ENCODE measurements around the gene LYL1. TPM values are rescaled to one million over a fixed set of nuclear protein-coding genes. Genes with fewer than 3 reads are reported as not detected.

The LYL1 gene
- total and polyA plus RNA-seq, 9 of the 15 experiments (the other 6 are each of a cell fraction or from before 2014, with no cell fraction given): 1.3 to 266 (median 34.0) TPM

- TF ChIP-seq ESRRA (IDR thresholded peaks at IDR 0.05; ENCODE audit: borderline replicate concordance, low read depth) (peak; percentile 77), CHD4 (IDR thresholded peaks at IDR 0.05; ENCODE audit: insufficient read depth, insufficient replicate concordance, low read depth, low read length, poor library complexity, severe bottlenecking) (peak; percentile 41), POLR2G (IDR thresholded peaks at IDR 0.05; ENCODE audit: low read depth, low read length) (peak; percentile 69), E2F1 (CRISPR knock-in tag; IDR thresholded peaks at IDR 0.05) (no peak), RBM25 (IDR thresholded peaks at IDR 0.05; ENCODE audit: low read depth, low read length, severe bottlenecking) (peak; percentile 34), ZNF639 (CRISPR knock-in tag; conservative IDR thresholded peaks at IDR 0.05 in 1 of 2, IDR thresholded peaks at IDR 0.05 in 1 of 2) (0 out of 4 replicates have a peak, but pooled peaks of 1 of the 2 experiments have one; percentile 45), SRSF7 (optimal IDR thresholded peaks at IDR 0.05; ENCODE audit: low read depth, low read length) (no peak), ZNF143 (CRISPR knock-in tag; IDR thresholded peaks at IDR 0.05) (no peak), YY1 (IDR thresholded peaks at IDR 0.05; ENCODE audit: borderline replicate concordance in 1 of 3, control insufficient read depth in 1 of 3, extremely low read depth in 1 of 3, insufficient read depth in 3 of 3, insufficient read length in 1 of 3, insufficient replicate concordance in 2 of 3, low read depth in 1 of 3, low read length in 2 of 3) (peak; percentile 79 to 95 (median 95)), DPF2 (IDR thresholded peaks at IDR 0.05) (peak; percentile 35; the same call in 1 of the 2 replicates), XRCC5 (IDR thresholded peaks at IDR 0.05; ENCODE audit: low read depth, low read length) (peak; percentile 96), POLR2AphosphoS5 (IDR thresholded peaks at IDR 0.05; ENCODE audit: control insufficient read depth, insufficient read depth, low read depth, low read length) (peak; percentile 38; the same call in 1 of the 2 replicates), STAT5B (CRISPR knock-in tag; IDR thresholded peaks at IDR 0.05) (no peak), ETS1 (conservative IDR thresholded peaks at IDR 0.05; ENCODE audit: control insufficient read depth, low read depth, low read length) (peak; percentile 88), CXXC5 (CRISPR knock-in tag; IDR thresholded peaks at IDR 0.05) (peak; percentile 85), BHLHE40 (IDR thresholded peaks at IDR 0.05; ENCODE audit: low read length) (peak; percentile 28; the same call in 1 of the 2 replicates)
- TF ChIP-seq, protein P1, sequence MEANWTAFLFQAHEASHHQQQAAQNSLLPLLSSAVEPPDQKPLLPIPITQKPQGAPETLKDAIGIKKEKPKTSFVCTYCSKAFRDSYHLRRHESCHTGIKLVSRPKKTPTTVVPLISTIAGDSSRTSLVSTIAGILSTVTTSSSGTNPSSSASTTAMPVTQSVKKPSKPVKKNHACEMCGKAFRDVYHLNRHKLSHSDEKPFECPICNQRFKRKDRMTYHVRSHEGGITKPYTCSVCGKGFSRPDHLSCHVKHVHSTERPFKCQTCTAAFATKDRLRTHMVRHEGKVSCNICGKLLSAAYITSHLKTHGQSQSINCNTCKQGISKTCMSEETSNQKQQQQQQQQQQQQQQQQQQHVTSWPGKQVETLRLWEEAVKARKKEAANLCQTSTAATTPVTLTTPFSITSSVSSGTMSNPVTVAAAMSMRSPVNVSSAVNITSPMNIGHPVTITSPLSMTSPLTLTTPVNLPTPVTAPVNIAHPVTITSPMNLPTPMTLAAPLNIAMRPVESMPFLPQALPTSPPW (CRISPR knock-in tag; IDR thresholded peaks at IDR 0.05): peak; percentile 74
- TF ChIP-seq, protein P2, sequence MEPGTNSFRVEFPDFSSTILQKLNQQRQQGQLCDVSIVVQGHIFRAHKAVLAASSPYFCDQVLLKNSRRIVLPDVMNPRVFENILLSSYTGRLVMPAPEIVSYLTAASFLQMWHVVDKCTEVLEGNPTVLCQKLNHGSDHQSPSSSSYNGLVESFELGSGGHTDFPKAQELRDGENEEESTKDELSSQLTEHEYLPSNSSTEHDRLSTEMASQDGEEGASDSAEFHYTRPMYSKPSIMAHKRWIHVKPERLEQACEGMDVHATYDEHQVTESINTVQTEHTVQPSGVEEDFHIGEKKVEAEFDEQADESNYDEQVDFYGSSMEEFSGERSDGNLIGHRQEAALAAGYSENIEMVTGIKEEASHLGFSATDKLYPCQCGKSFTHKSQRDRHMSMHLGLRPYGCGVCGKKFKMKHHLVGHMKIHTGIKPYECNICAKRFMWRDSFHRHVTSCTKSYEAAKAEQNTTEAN (CRISPR knock-in tag; IDR thresholded peaks at IDR 0.05): peak; percentile 35; the same call in 1 of the 2 replicates
Measured at GRCh38 chr19:13117772-13118423, 15.2 kb upstream of the LYL1 start, which contains the start of gene NACC1 (continued).

Data from K562 (cell line).